GM20431 (cell line): ENCODE data around the gene SAMD13.
"Not testable (repeated sequence)": the region's sequence is repeated elsewhere in the genome, so short reads cannot be mapped to it uniquely, and the experiment has no call there.

ENCODE experiments used
- in situ Hi-C: fragments of 300-500 bp; cut with MseI, MboI; formaldehyde crosslinking; loops from one replicate; pipeline ENCODE4 v1.15.0; 2020; ENCODE audit warnings: low sequenced_read_pairs; ENCODE audit not compliant: unreplicated experiment

Gene SAMD13

DNA sequence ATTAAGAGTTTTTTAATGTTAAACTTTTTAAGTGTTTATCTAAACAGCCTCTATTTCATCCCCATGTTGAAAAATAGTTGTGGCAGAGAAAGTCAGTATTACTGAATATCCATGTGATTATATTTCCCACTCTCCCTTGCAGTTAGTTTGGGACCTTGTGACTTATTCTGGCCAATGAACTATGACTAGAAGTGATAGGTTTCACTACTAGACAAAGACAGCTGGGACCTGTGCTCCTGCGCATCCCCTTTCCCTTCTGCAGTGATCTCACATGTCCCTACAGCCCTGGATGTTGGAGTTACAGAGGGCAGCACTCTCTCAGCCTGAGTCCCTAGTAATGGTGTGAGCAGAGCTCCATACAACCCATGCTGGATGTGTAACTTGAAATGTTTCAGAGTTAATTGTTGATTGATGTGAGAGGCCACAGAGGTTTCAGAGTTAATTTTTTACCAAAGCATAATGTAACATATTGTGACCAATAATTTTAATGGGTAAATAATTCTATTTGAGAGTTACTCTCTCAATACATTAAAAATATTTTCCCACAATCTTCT lies 18.7 kb upstream of the SAMD13 start:
- in situ Hi-C loops = no loop called here

DNA sequence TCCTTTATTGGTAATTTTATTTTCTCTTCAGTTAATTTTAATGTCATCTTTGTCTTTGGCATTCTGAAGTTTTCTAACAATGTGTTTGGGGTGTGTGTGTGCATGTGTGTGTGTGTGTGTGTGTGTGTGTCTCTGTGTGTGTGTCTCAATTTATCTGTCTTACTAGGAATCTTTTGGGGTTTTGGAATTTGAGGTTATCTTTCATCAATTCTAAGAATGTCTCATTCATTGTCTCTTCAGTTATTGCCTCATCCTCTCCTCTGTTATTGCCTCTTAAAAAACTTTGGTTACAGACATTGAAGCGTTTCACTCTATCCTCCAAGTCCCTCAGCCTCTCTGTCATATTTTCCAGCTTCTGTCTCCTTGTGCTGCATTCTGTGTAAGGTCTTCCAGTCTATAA lies 18.1 kb upstream of the SAMD13 start:
- in situ Hi-C loops = no loop called here

DNA sequence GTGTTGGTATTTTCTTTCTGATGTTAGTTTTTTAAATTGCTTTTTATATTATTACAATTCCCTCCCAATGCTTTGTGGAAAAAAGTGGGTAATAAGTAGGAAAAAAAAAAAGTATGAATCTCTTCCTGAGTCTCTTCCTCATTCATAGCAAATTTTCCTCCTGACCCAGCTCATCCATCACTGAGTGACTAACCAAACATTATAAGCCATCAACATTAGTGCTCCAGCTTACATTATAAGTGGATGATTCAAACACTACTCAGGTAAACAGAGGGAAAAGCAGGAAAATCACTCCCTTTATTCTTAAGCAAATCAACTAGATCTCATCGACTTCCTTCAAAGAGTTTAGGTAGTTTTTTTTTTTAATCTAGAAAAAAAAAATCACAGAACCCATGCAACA lies 15.4 kb upstream of the SAMD13 start:
- in situ Hi-C loops = no loop called here

DNA sequence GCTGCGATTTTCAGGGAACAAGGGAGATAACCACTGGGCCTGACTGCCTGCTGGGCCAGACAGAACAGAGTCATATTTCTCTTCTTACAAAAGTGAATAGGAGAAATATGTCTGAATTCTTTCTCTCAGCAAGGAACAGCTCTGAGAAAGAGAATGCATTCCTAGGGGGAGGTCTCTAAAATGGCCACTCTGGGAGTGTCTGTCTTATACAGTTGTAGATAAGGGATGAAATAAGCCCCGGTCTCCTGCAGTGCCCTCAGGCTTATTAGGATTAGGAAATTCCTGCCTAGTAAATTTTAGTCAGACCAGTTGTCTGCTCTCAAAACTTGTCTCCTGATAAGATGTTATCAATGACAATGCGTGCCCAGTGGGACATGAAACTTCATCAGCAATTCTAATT lies 14.1 kb upstream of the SAMD13 start:
- in situ Hi-C loops = not testable (repeated sequence)

DNA sequence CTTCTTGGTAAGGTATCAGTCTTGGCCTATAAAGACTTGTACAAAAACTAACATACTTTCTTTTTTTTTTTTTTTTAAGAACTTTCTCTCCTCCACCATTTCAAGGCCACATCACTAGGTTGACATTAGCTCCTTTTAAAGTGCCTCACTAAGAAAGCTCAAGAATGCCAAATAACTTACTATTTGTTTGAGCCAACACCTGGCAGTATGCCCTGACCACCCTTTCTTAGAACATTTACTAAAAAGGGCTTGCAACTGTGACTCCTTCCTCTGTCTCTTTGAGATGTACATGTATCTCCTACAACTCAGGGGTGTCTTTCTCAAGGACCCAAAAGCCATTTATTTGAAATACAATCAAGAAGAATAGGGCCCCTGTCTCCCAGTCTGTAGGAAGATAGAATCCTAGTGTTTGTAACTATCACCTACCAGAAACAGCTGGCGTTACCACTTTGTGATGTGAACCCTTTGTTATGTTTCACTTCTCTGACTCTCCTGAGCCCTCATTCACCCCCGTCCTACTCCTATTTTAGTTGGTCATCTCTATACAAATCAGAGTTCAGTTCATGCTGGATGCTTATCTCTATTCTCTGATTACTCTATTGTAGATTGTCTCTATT lies 12.2 kb upstream of the SAMD13 start:
- in situ Hi-C loops = no loop called here

DNA sequence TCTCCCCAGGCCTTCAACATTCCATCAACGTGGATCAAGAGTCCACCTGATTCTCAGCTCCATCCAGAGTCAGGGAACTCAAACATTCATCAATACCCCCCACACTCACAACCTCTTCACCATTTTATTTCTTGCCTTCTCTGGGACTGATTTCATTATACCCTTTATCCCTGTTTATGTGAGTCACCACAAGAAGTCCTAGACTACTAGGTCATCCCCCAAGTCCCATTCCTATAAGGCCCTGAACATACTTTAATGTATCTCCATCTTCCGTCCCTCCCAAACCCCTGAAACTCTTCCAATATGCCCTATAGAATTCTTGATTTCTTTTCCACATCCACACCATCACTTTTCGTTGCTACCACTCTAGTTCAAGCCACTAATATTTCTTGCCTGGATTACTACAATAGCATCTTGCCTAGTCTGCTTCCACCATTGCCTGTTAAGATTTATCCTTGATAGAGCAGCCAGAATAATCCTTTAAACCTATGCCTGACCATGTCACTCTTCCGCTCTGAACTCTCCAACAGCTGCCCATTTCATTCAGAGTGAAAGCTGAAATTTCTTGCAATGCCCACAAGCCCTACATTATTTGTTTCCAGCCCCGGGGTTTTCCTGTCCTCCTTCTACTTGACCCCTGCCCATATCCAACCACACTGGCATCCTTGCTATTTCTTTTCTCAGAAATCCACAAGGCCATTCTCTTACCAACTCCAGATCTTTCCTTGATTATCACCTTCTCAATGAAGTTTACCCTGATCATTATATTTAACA lies 9.4 kb upstream of the SAMD13 start:
- in situ Hi-C loops = no loop called here

DNA sequence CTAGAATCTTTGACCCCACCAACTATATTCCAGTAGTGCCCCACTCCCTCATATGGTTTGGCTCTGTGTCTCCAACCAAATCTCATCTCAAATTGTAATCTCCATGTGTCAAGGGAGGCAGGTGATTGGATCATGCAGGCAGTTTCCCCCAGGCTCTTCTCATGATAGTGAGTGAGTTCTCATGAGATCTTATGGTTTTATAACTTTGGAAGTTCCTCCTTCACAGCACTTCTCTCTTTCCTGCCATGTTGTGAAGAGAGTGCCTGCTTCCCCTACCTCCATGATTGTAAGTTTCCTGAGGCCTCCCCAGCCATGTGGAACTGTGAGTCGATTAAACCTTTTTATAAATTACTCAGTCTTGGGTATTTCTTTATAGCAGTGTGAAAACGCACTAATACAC lies 7.7 kb upstream of the SAMD13 start:
- in situ Hi-C loops = no loop called here

DNA sequence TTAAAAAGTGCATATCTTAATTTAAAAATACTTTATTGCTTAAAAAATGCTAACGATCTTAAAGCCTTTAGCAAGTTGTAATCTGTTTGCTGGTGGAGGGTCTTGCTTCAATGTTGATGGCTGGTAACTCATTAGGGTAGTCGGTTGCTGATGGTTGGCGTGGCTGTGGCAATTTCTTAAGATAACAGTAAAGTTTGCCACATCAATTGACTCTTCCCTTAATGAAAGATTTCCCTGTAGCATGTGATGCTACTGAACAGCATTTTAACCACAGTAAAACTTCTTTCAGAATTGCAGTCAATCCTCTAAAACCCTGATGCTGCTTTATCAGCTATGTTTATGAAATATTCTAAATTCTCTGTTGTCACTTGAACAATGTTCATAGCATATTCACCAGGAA lies 6.8 kb upstream of the SAMD13 start:
- in situ Hi-C loops = no loop called here

DNA sequence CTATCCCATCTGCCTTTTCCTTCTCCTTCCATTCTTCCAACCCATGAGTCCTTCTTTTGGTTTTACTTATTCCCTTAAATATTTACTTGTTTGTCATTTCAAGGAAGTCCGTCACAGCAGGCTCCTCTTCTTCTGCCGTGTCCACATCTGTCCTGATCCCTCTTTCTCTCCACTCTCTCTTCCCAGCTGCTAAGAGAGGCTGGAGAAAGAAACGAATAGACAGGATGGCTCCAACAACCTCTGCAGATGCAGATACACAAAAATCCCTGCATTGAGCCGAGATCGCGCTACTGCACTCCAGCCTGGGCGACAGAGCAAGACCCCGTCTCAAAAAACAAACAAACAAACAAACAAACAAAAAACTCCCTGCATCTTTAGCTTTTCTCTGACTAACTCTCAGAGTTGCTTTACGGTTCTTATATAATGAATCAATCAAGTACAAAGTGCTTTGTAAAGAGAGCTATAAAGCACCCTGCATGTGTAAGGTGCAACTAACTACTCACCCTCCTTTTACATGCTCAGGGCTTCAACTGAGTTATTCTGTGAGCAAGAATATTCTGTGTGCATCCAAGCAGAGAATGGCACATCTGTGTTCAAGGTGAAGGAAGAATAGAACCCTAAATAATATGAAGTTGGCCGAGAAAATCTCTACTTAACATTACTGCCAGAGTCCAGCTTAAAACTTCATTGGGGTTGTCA lies 3.8 kb upstream of the SAMD13 start:
- in situ Hi-C loops = no loop called here

DNA sequence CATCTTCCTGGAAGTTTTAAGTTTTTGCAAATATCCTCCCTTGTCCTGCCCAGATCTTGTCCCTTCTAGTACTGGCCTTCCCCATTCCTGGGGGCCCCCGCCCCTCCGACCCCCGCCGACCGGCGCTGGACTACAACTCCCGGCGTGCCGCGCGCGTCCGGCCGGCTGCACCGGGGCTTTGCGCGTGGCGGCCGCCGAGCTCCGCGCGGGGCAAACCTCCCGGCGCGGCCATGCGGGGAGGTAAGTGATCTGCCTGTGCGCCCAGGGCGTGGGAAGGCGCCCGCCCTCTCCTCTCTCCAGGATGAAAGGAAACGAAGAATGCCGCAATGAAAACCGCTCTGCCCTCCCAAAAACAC lies 3.2 kb upstream of the SAMD13 start:
- in situ Hi-C loops = no loop called here

DNA sequence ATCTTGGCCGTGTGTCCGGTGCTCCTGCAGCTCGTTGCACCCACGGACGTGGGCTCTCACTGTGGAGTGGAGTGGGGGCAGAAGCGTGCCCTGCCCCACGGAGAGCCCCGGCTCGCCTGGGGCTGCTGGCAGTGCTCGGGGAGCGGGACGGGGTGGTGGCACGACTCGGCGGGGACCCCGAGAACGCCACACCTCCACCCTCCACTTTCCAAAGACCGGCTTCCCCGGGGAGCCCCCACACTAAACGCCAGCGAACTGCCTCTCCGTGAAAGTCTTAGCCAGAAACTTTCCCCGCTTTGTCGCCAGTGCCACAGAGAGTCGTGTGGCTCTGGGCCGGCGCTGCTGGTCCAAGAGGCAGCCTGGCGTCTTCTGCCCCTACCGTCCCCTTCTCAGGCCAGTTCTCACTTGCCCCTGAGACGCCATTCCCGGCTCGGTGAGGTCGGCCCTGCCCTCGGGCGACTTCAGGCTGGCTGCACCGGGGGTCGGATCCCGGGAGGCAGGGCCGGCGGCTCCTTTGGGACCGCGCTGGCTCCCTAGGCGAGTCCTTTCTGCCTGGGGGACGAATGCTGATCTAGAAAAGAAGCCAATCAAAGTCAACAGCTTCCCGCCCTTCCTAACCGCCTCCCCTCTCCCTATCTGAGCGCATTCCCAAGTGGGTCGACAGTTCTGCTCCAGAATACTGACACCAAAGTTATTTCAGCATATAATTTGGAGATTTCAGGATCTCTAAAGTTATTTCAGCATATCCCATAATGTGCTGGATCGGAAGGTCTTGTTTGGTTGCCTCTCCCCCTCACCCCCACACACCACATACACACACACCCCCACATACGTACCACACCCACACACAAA lies 2.6 kb upstream of the SAMD13 start:
- in situ Hi-C loops = no loop called here

DNA sequence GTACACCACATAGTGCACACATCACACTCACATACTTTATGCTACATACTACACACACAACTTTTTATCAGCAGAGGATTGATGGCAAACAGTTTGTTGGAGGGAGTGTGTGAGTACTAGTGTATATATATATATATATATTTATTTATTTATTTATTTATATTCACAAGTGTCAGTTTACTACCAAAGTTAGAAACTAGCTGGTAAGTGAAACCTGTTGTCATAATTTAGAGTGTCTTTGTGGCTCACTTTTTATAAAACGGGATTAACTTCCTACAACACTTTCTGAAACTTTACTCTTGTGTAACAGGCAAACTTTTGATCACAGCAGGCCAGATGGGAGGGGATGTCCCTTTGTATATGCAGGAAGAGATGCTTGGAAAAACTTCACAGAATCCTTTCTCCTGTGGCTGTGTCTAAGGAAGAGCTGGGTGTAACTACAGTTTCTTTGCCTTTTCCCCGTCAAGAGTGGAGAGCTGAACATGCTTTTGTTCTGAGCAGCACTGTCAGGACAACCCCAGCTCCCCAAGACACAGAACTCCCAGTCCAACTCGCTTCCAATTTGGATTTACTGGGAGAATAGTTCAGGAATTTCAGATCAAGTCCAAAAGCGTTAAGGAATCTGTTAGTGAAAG lies 1.9 kb upstream of the SAMD13 start:
- in situ Hi-C loops = no loop called here

DNA sequence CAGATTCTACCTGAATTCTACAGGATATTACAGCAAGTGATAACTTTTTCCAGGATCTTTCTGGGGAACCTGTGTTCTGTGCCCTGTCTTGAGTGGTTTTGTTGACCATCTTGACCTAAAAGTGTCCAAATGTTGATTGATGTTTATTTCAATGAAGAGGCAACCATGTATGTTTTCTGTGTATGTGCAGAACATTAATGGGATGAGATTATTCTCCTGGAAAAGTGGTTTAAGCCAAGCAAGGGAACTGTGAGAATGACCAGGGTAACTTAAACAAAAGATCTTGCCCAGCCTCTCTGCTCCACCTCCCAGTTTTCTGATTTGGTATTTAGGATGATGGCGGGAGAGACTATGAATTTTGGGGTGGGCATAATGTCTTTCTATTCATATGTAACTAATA lies 1.0 kb upstream of the SAMD13 start:
- in situ Hi-C loops = no loop called here

DNA sequence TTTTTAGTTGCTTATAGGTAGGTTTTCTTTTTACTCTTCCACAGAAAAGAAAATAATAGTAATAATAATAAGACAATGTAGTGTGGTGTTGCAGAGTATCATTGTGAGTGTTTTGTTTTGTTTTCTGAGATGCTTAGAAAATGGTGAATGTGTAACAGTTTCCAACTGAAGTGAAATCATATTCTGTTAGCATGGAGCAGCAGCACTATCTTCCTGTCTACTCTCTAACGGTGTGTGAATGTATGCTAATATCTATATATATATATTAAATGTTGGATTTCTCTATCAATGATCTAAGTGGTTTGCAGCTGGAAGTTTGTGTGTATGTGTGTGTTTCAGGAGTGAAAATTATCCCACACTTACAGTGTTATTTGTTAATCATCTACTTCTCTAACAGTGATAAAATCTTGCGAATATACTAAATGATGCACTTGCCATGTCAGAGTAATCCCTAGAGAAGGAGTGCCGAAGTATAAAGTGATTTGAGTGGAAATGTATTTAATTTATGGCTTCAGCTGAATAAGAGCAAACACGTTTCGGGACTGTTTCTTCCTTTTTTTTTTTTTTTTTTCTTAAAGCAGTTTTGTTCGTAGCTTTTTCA lies 377 bp downstream of the SAMD13 start:
- in situ Hi-C loops = no loop called here

DNA sequence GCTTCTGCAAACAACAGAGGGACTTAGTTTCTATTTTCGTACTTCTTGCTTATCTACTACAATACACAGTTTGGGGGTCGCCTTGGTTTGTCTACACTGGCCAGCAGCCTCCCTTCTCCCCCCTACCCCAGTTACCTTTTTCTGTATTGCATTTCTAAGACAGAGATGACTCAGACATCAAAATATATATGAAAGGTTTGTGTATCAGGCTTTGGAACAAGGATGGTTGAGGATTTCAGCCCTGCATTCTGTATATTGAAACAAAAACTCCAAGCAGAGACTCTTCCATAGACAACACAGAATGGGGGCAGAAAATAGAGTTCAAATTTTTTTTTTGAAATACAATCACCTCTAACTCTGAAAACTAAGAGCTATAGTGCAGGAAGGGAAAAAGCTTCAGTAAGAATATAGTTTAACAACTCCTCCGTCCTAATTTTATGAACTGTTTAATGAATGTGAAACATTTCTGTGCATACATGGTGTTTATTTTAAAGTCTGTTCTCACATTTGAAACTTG lies 1.9 kb downstream of the SAMD13 start:
- in situ Hi-C loops = no loop called here

DNA sequence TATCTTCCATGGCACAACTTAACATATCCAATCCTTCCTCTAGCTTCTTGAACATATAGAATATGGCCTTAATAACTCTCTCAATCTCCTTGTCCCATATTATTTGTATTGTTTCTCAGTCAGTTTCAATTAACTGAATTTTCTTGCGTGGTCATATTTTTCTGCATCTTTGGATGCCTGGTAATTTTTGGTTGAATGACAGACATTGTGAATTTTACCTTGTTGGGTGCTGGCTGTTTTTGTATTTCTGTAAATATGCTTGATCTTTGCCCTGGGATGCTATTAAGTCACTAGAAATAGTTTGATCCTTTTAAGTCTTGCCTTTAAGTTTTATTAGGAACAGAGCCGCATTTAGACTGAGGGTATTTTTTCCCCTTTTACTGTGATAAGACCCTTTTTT lies 5.9 kb downstream of the SAMD13 start:
- in situ Hi-C loops = no loop called here

DNA sequence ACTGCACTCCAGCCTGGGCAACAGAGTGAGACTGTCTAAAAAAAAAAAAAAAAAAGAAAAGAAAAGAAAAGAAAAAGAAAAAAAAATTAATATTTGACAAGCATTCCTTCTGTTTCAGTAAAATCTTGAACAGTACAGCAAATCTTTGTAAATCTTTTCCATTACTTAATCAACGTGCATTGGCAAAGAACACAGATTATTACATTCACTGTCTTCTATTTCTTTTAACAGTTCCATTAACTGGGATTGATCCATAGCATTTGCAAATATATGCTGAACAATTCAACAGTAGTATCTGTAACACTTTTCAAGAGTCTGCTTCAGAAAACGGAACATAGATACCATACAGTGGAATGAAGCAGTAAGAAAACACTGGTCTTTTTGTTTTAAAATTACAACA lies 9.8 kb downstream of the SAMD13 start:
- in situ Hi-C loops = no loop called here

DNA sequence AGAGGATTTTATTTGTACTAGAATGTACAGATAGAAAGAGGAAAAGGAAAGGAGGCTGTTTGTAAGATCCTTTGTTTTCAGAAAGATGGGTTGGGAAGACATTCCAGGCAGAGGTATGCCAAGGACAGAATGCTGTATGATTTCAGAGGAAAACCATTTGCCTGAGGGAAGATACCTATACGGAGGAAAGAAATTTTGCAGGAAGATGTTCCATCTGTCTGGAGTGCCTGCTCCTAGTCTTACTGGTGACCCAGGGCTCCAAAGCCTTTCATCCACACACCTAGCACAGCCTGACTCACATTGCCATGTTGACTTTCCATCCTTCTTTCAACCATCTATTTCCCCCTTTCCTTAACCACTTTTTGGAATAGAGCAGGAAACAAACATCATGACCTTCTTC lies 18.2 kb downstream of the SAMD13 start:
- in situ Hi-C loops = no loop called here

DNA sequence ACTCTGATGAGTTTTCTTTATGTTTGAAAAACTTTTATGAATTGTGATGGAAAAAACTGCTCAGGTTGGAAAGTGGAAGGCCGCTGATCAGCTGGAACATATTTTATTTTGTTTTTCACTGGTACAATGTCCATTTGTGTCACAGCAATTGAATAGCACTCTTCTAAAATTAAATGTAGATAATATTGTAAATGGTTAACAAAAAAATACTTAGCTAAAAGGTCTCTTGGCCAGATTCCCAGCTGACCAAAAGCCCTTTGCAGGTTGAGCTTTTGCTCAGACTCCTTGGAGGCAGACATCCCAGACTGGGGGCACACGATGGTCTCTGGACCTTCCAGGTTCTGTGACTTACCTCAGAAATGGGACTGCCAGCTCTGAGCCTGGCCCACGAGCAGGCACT lies 26.3 kb downstream of the SAMD13 start:
- in situ Hi-C loops = no loop called here
